Left lung (tissue), 10 donors: Measurements from ENCODE around the gene PTPRM. TPM values are rescaled to one million over a fixed set of nuclear protein-coding genes. Genes with fewer than 3 reads are reported as not detected.

Experiments
- ATAC-seq: fragments of 200-7000 bp; cut with Tn5 transposase; one replicate; pipeline ENCODE4 v1.9.1; 2020; ENCODE audit warnings: moderate library complexity
- DNase-seq, 4 donors: peaks; one replicate each; pipeline ENCODE4 v3.0.0-alpha.2; 2013 to 2020
- H3K27ac ChIP-seq, 2 donors: fragments of 200-600 bp; sonication (generic) in 1 of 2; one replicate each; pipeline versions ENCODE4 v1.5.0 to v1.8.0; 2020 to 2021
- H3K27me3 ChIP-seq, 2 donors: fragments of 200-600 bp; sonication (generic) in 1 of 2; one replicate each; pipeline versions ENCODE4 v1.5.0 to v1.8.0; 2020 to 2021
- H3K36me3 ChIP-seq, 2 donors: fragments of 200-600 bp; sonication (generic) in 1 of 2; one replicate each; pipeline versions ENCODE4 v1.5.0 to v1.8.0; 2020 to 2021
- H3K4me1 ChIP-seq, 2 donors: fragments of 200-600 bp; one replicate each; pipeline ENCODE4 v1.8.0; 2021
- H3K4me3 ChIP-seq, 2 donors: fragments of 200-600 bp; sonication (generic) in 1 of 2; one replicate each; pipeline versions ENCODE4 v1.5.0 to v1.8.0; 2020 to 2021; ENCODE audit warnings: mild to moderate bottlenecking in 1 of 2
- H3K9me3 ChIP-seq, 2 donors: fragments of 200-600 bp; sonication (generic) in 1 of 2; one replicate each; pipeline versions ENCODE4 v1.5.0 to v1.8.0; 2020 to 2021
- intact Hi-C, 2 donors: fragments of 100-400 bp; cut with DNase I; formaldehyde crosslinking; loops; one replicate each; pipeline versions ENCODE4 v1.11.2 to v1.14.2; 2022
- polyA plus RNA-seq, 6 donors: library from polyadenylated mRNA; unstranded; fragments of 120-200 nt; gene quantifications; one replicate each; pipeline ENCODE4 v1.2.1, GENCODE V29; 2013; ENCODE audit not compliant: insufficient read length in 6 of 6
- total RNA-seq, 2 donors: library from RNA; stranded (reverse); fragmentation: NEBNext Ultra II Directional; extraction: Animal tissue kit (Norgen Biotek cat#: 25700); gene quantifications; one replicate each; pipeline ENCODE4 v1.2.1, GENCODE V29; 2021
- TF ChIP-seq, protein P1 (sequence below), 2 donors: fragments of 200-600 bp; sonication (generic) in 1 of 2; IDR thresholded peaks; one replicate each; pipeline versions ENCODE4 v1.5.0 to v1.8.0; 2021; ENCODE audit warnings: antibody characterized with exemption in 2 of 2
- donor health status: DM: no; HTN: yes; CAD: no.
- donor health status: DM: no; HTN: no; CAD: no.

PTPRM gene
- total and polyA plus RNA-seq, 8 donors: 76.4 to 99.6 (median 90.1) TPM

DNA sequence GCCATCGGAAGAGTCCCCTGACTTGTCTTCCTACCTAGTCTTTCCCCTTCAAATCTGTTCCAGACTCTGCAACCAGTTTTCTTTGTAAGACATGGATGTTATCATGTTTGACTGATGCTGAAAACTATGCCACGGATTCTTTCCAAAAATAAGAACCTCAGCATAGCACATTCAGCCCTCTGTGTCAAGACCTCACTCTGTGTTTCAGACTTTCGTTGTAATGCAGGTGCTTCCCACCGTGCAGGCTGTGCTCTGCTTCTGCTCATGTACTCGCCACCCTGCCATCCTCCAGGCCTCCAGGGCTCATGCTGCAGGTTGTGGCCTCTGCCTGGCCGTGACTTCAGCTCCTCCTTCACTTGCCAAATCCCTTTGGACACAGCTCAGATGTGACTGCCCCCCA, 695.1 kb downstream of the PTPRM start:
- ATAC-seq: no peak
- H3K27me3 ChIP-seq: no peaks in the 10 kb centered on the region

DNA sequence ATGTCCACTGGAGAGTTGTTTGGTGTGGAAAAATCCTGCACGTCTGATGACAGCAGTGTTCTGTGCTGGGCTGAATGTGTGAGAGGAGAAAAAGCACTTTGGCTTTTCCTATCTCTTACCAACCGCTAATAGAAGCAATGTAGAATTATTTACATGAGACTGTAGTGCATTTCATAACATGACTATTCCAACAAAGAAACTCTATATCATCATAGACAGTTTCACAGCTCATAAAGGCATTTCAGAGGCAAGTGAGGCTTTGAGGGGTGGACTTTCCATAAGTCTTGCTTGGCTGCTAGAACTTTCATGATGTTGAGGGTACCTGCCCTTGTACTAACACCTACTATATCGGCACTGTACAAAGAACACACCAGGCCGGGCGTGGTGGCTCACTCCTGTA, 697.0 kb downstream of the PTPRM start:
- Histone ChIP-seq H3K4me1 (no peaks in the 10 kb centered on the region), H3K27me3 (no peaks in the 10 kb centered on the region), H3K36me3 (no peaks in the 10 kb centered on the region), H3K27ac (no peak overlapping the region), H3K4me3 (no peak overlapping the region), H3K9me3 (no peaks in the 10 kb centered on the region)
- peak in 1 of 4 donors; percentile 44 for DNase-seq
- intact Hi-C loops: no loop called here
- ATAC-seq: no peak
- TF ChIP-seq, protein P1, sequence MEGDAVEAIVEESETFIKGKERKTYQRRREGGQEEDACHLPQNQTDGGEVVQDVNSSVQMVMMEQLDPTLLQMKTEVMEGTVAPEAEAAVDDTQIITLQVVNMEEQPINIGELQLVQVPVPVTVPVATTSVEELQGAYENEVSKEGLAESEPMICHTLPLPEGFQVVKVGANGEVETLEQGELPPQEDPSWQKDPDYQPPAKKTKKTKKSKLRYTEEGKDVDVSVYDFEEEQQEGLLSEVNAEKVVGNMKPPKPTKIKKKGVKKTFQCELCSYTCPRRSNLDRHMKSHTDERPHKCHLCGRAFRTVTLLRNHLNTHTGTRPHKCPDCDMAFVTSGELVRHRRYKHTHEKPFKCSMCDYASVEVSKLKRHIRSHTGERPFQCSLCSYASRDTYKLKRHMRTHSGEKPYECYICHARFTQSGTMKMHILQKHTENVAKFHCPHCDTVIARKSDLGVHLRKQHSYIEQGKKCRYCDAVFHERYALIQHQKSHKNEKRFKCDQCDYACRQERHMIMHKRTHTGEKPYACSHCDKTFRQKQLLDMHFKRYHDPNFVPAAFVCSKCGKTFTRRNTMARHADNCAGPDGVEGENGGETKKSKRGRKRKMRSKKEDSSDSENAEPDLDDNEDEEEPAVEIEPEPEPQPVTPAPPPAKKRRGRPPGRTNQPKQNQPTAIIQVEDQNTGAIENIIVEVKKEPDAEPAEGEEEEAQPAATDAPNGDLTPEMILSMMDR (IDR thresholded peaks at IDR 0.05): no peak

More for the DNA sequence above, 695.1 kb downstream of the PTPRM start:
- no peaks in the 10 kb centered on the region for H3K36me3 ChIP-seq
- H3K4me3 ChIP-seq: no peak overlapping the region
- DNase-seq: no peak
- intact Hi-C loops: no loop called here
- H3K4me1 ChIP-seq: no peaks in the 10 kb centered on the region
- no peaks in the 10 kb centered on the region for H3K9me3 ChIP-seq
- TF ChIP-seq, protein P1 (IDR thresholded peaks at IDR 0.05): no peak
- H3K27ac ChIP-seq: no peak overlapping the region

DNA sequence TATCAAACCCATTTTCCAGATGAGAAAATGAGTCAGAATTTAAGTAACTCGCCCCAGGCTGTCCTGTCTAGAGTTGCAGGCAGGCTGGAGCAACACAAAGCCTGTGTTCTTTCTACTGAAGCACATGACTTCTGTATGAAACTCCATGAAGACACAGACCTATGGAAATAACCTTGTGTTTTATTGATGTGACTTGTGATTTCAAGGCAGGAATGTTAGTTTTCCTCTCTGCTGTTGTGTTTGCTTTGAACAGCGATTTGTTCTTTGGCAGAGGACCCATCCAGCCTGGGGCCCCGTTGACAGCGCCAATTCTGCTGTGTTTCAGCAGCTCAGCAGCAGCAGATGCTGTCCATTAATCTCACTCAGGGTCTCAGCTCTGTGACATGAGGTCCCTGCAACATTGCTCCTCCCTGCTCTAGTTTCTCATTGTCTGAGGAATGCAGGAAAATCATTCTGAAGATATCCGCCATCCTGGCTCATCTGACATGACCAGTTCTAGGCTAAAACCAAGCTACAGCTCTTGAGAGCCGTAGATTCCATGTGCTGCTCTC, 697.8 kb downstream of the PTPRM start:
- Histone ChIP-seq H3K27ac (no peak overlapping the region), H3K4me1 (no peaks in the 10 kb centered on the region), H3K4me3 (no peak overlapping the region), H3K36me3 (no peaks in the 10 kb centered on the region), H3K27me3 (no peaks in the 10 kb centered on the region), H3K9me3 (no peaks in the 10 kb centered on the region)
- ATAC-seq (no peak), DNase-seq (peak in 2 of 4 donors; percentile 78 to 87)
- TF ChIP-seq, protein P1 (IDR thresholded peaks at IDR 0.05): no peak
- intact Hi-C loops: no loop called here

DNA sequence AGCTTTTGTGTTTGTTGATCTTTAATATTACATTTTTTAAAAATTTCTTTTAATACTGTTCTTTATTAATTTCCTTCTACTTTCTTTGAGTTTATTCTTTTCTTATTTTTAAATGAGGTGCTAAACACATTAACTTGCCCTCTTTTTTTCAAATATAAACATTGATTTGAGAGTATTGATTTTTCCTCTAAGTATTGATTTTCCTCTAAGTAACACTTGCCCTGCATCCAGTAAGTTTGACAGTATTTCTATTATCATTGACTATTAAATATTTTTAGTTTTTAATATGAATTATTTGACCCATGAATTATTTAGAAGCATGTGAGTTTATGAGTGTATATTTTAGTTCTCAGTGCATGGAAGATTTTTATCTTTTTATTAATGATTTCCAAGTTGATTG, 705.1 kb downstream of the PTPRM start:
- Histone ChIP-seq H3K9me3 (no peaks in the 10 kb centered on the region), H3K27me3 (no peaks in the 10 kb centered on the region), H3K27ac (no peak overlapping the region), H3K4me3 (no peak overlapping the region), H3K4me1 (no peaks in the 10 kb centered on the region), H3K36me3 (no peaks in the 10 kb centered on the region)
- ATAC-seq (no peak), DNase-seq (no peak)
- TF ChIP-seq, protein P1 (IDR thresholded peaks at IDR 0.05): no peak
- intact Hi-C loops: no loop called here

DNA sequence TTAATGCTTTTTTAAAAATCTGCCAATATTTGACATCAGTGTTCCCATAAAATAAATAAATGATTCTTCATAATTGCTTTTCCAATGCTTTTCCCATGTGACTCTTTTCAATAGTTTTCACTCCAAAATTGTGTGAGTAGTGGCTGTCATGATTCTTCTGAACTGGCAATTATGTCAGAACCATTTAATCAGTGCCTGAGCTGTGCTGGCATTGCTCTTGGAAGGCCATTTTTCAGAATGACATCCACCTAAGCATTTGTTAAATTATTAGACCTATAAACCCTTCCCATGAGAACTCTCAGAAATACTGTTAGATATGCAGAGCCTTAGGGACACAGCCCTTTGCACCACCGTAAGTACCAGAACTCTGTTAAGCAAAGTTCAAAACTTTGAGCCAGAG, 707.3 kb downstream of the PTPRM start:
- intact Hi-C loops: no loop called here
- H3K9me3 ChIP-seq: no peaks in the 10 kb centered on the region
- no peaks in the 10 kb centered on the region for H3K27me3 ChIP-seq
- H3K27ac ChIP-seq: no peak overlapping the region
- no peaks in the 10 kb centered on the region for H3K4me1 ChIP-seq
- TF ChIP-seq, protein P1 (IDR thresholded peaks at IDR 0.05): no peak
- no peak for DNase-seq
- H3K4me3 ChIP-seq: no peak overlapping the region
- no peaks in the 10 kb centered on the region for H3K36me3 ChIP-seq
- no peak for ATAC-seq
